HEK293 (cell line): ENCODE results near the gene OCRL.

ENCODE experiments used
- CTCF ChIA-PET: fragments of 350-600 bp; formaldehyde crosslinking; extraction: SDS; loops from one replicate; lab custom pipeline; 2021; ENCODE audit warnings: antibody characterized with exemption; lab: Yijun Ruan, JAX
- POLR2A ChIA-PET: fragments of 300-600 bp; formaldehyde crosslinking; extraction: SDS; loops from one replicate; lab custom pipeline; 2020; ENCODE audit warnings: antibody characterized with exemption, inconsistent platforms; lab: Yijun Ruan, JAX
- H3K27ac ChIP-seq: fragments of 200-500 bp; sonication (Bioruptor generic); 2 replicates; pipeline ENCODE4 v1.5.1; 2014; ENCODE audit warnings: low read depth, low read length, control low read depth, inconsistent platforms; ENCODE audit errors: extremely low read depth
- H3K36me3 ChIP-seq, 2 experiments: fragments of 200-500 bp in 1 of 2; sonication (Bioruptor generic) in 1 of 2; 1 replicate in 1 of 2; 2 replicates in 1 of 2; pipeline ENCODE4 v1.5.1; 2014 to 2017; ENCODE audit warnings: inconsistent platforms in 2 of 2, low read length in 2 of 2; ENCODE audit not compliant: control insufficient read depth in 2 of 2, insufficient read depth in 1 of 2
- H3K4me1 ChIP-seq: fragments of 200-500 bp; sonication (Bioruptor generic); 2 replicates; pipeline ENCODE4 v1.5.1; 2014; ENCODE audit warnings: mild to moderate bottlenecking, low read length, inconsistent platforms; ENCODE audit not compliant: control insufficient read depth, insufficient read depth
- H3K4me3 ChIP-seq: 2 replicates; pipeline ENCODE4 v1.5.1; 2011; ENCODE audit warnings: low read depth, mild to moderate bottlenecking, control low read depth, low read length, moderate library complexity
- H3K9me3 ChIP-seq: fragments of 200-500 bp; sonication (Bioruptor generic); 2 replicates; pipeline ENCODE4 v1.5.1; 2014; ENCODE audit warnings: low read depth, low read length, inconsistent platforms; ENCODE audit not compliant: control insufficient read depth, insufficient read depth
- KLF17 ChIP-seq: fragments of 450-650 bp; formaldehyde crosslinking; IDR thresholded peaks from 2 replicates; pipeline ENCODE4 v1.5.1; 2016; ENCODE audit warnings: missing biosample characterization, missing genetic modification characterization
- KLF8 ChIP-seq: fragments of 450-650 bp; formaldehyde crosslinking; IDR thresholded peaks from 2 replicates; pipeline ENCODE4 v1.5.1; 2016; ENCODE audit warnings: missing biosample characterization, missing genetic modification characterization
- KLF9 ChIP-seq: fragments of 450-650 bp; formaldehyde crosslinking; IDR thresholded peaks from 2 replicates; pipeline ENCODE4 v1.5.1; 2016; ENCODE audit warnings: missing biosample characterization, missing genetic modification characterization, low read depth
- SALL2 ChIP-seq: fragments of 450-650 bp; formaldehyde crosslinking; IDR thresholded peaks from 2 replicates; pipeline ENCODE4 v1.5.0; 2017; ENCODE audit warnings: missing biosample characterization, mild to moderate bottlenecking, missing genetic modification characterization, borderline replicate concordance
- YY2 ChIP-seq: fragments of 450-650 bp; formaldehyde crosslinking; IDR thresholded peaks from 2 replicates; pipeline ENCODE4 v1.5.1; 2016; ENCODE audit warnings: missing biosample characterization, missing genetic modification characterization
- ZBTB21 ChIP-seq: fragments of 450-650 bp; formaldehyde crosslinking; IDR thresholded peaks from 2 replicates; pipeline ENCODE4 v1.5.1; 2017; ENCODE audit warnings: missing biosample characterization, missing genetic modification characterization
- ZBTB8A ChIP-seq: fragments of 450-650 bp; formaldehyde crosslinking; IDR thresholded peaks from 2 replicates; pipeline ENCODE4 v1.5.1; 2016; ENCODE audit warnings: missing biosample characterization, missing genetic modification characterization
- ZNF10 ChIP-seq: fragments of 450-650 bp; formaldehyde crosslinking; IDR thresholded peaks from 2 replicates; pipeline ENCODE4 v1.5.1; 2017; ENCODE audit warnings: missing biosample characterization, missing genetic modification characterization
- ZNF114 ChIP-seq: fragments of 450-650 bp; formaldehyde crosslinking; IDR thresholded peaks from 2 replicates; pipeline ENCODE4 v1.5.0; 2017; ENCODE audit warnings: missing biosample characterization, missing genetic modification characterization
- ZNF132 ChIP-seq: fragments of 450-650 bp; formaldehyde crosslinking; IDR thresholded peaks from 2 replicates; pipeline ENCODE4 v1.5.1; 2017; ENCODE audit warnings: missing biosample characterization, missing genetic modification characterization, borderline replicate concordance
- ZNF133 ChIP-seq: fragments of 450-650 bp; formaldehyde crosslinking; IDR thresholded peaks from 2 replicates; pipeline ENCODE4 v1.5.1; 2016; ENCODE audit warnings: missing biosample characterization, missing genetic modification characterization
- ZNF138 ChIP-seq: fragments of 450-650 bp; formaldehyde crosslinking; IDR thresholded peaks from 2 replicates; pipeline ENCODE4 v1.5.1; 2016; ENCODE audit warnings: missing biosample characterization, missing genetic modification characterization, borderline replicate concordance
- ZNF18 ChIP-seq: fragments of 450-650 bp; formaldehyde crosslinking; IDR thresholded peaks from 2 replicates; pipeline ENCODE4 v1.5.1; 2016; ENCODE audit warnings: missing biosample characterization, missing genetic modification characterization
- ZNF239 ChIP-seq: fragments of 450-650 bp; formaldehyde crosslinking; IDR thresholded peaks from 2 replicates; pipeline ENCODE4 v1.5.1; 2016; ENCODE audit warnings: missing biosample characterization, missing genetic modification characterization
- ZNF501 ChIP-seq: fragments of 450-650 bp; formaldehyde crosslinking; IDR thresholded peaks from 2 replicates; pipeline ENCODE4 v1.5.1; 2016; ENCODE audit warnings: missing biosample characterization, missing genetic modification characterization
- ZNF621 ChIP-seq: fragments of 450-650 bp; formaldehyde crosslinking; IDR thresholded peaks from 2 replicates; pipeline ENCODE4 v1.5.1; 2017; ENCODE audit warnings: missing biosample characterization, missing genetic modification characterization
- ZNF624 ChIP-seq: fragments of 450-650 bp; formaldehyde crosslinking; IDR thresholded peaks from 2 replicates; pipeline ENCODE4 v1.5.1; 2017; ENCODE audit warnings: missing biosample characterization, missing genetic modification characterization
- ZNF626 ChIP-seq: fragments of 450-650 bp; sonication (Bioruptor Pico); formaldehyde crosslinking; IDR thresholded peaks from 2 replicates; pipeline ENCODE4 v1.5.1; 2018; ENCODE audit warnings: missing biosample characterization, missing genetic modification characterization, inconsistent platforms
- ZNF639 ChIP-seq: fragments of 450-650 bp; formaldehyde crosslinking; IDR thresholded peaks from 2 replicates; pipeline ENCODE4 v1.5.1; 2016; ENCODE audit warnings: missing biosample characterization, missing genetic modification characterization
- ZNF747 ChIP-seq: fragments of 450-650 bp; formaldehyde crosslinking; IDR thresholded peaks from 2 replicates; pipeline ENCODE4 v1.5.1; 2016; ENCODE audit warnings: missing biosample characterization, missing genetic modification characterization
- ZNF76 ChIP-seq: fragments of 450-650 bp; formaldehyde crosslinking; IDR thresholded peaks from 2 replicates; pipeline ENCODE4; 2016; ENCODE audit warnings: low read depth, missing biosample characterization, missing genetic modification characterization, borderline replicate concordance
- ZNF792 ChIP-seq: fragments of 450-650 bp; formaldehyde crosslinking; IDR thresholded peaks from 2 replicates; pipeline ENCODE4 v1.5.1; 2016; ENCODE audit warnings: missing biosample characterization, missing genetic modification characterization
- ZNF830 ChIP-seq: fragments of 450-650 bp; IDR thresholded peaks from 2 replicates; pipeline ENCODE4 v1.5.0; 2018; ENCODE audit warnings: missing biosample characterization, missing genetic modification characterization, low read depth, mild to moderate bottlenecking, moderate library complexity
- TF ChIP-seq, protein P1 (sequence below): fragments of 450-650 bp; formaldehyde crosslinking; IDR thresholded peaks from 2 replicates; pipeline ENCODE4 v1.5.1; 2016; ENCODE audit warnings: missing biosample characterization, missing genetic modification characterization
- TF ChIP-seq, protein P2 (sequence below): fragments of 450-650 bp; formaldehyde crosslinking; IDR thresholded peaks from 2 replicates; pipeline ENCODE4 v1.5.1; 2016; ENCODE audit warnings: missing biosample characterization, missing genetic modification characterization, borderline replicate concordance

OCRL gene

DNA sequence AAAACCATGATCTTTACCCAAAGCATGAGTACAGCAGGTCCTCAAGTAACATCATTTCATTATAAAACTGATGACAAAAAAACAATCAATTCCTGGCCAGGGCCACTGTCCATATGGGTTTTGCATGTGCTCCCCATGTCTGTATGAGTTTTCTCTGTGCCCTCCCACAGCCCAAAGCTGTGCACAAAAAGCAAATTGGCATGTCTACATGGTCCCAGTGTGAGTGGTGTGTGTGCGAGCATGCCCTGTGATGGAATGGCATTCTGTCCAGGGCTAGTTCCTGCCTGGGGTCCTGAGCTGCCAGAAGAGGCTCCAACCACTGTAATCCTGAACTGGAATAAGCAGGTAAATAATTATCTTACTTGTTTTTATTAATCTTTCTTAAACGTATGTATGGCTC is 45.2 kb upstream of the OCRL start (continued):
- TF ChIP-seq ZNF792 (no peak), ZNF239 (tag by site-specific recombination) (no peak), ZNF138 (tag by site-specific recombination) (no peak), ZNF114 (tag by site-specific recombination) (no peak), ZBTB8A (tag by site-specific recombination) (no peak), KLF9 (no peak), KLF8 (tag by site-specific recombination) (no peak)

DNA sequence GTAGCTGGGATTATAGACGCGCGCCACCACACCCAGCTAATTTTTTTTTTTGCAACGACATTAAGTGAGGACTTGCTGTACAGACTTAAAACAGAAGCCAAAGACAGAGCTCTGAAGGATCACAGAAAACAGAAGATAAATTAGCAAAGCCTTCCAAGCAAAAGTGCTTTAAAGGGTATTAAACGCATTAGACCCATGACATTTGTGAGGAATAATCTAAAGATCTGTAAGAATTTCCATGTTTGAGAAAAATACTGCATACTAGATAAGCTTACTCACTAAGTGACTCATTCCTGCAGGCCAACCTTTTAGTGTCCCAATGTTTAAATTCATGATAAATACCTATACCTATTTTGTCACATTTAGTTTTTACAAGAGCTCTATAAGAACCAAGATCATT is 44.2 kb upstream of the OCRL start:
- peaks cover 45 to 67% of the 10 kb centered on the region in 2 experiments for H3K36me3 ChIP-seq
- POLR2A ChIA-PET, result no interaction called here
- CTCF ChIA-PET, result interaction anchor here (0.6 to 1.1 kb wide), 2 partner anchors 26 to 43 kb away, joined by 3 to 4 read pairs; no protein-coding TSS in a partner anchor
- TF ChIP-seq ZNF626 (tag by site-specific recombination) (no peak), ZNF133 (tag by site-specific recombination) (no peak), KLF17 (tag by site-specific recombination) (no peak), ZNF76 (no peak), ZNF132 (tag by site-specific recombination) (no peak), ZNF830 (tag by site-specific recombination) (no peak), ZNF18 (tag by site-specific recombination) (no peak), ZNF747 (tag by site-specific recombination) (no peak), ZNF624 (tag by site-specific recombination) (no peak)
- TF ChIP-seq, protein P1, sequence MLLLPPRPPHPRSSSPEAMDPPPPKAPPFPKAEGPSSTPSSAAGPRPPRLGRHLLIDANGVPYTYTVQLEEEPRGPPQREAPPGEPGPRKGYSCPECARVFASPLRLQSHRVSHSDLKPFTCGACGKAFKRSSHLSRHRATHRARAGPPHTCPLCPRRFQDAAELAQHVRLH (tag by site-specific recombination), result no peak
- TF ChIP-seq, all 188 proteins: peak for 0
- Histone ChIP-seq H3K9me3 (no peaks in the 10 kb centered on the region), H3K4me3 (no peak overlapping the region), H3K4me1 (no peaks in the 10 kb centered on the region), H3K27ac (no peak overlapping the region)

DNA sequence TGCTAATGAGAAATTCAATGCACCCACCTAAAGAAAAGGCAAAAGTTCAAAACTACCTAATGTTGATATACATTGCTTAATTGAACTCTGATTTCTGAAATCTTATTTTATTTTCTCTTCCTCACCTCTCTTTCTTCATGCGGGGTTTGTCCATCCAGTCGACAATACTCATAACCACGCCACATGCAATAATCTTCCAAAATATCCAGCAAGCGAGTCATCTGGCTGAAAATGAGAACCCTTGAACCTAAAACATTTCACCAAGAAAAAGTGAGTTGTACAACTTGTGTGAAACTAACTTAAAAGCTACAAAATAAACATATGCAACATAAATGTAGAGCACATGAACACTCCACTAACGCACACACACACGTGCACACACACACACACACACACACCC is 43.4 kb upstream of the OCRL start:
- ChIA-PET POLR2A (no interaction called here), CTCF (interaction anchor here (1.1 kb wide), 1 partner anchor 25 kb away, joined by 4 read pairs; no protein-coding TSS in a partner anchor)
- no peaks in the 10 kb centered on the region for H3K4me1 ChIP-seq
- H3K27ac ChIP-seq, result no peak overlapping the region
- no peak overlapping the region for H3K4me3 ChIP-seq
- no peaks in the 10 kb centered on the region for H3K9me3 ChIP-seq
- H3K36me3 ChIP-seq, result peaks cover 40 to 64% of the 10 kb centered on the region in 2 experiments
- no peak for TF ChIP-seq ZNF501 (tag by site-specific recombination)
- TF ChIP-seq ZNF10 (tag by site-specific recombination), result no peak
- TF ChIP-seq ZNF621, result no peak
- no peak for TF ChIP-seq SALL2 (tag by site-specific recombination)
- TF ChIP-seq YY2 (tag by site-specific recombination), result no peak
- TF ChIP-seq ZBTB21 (tag by site-specific recombination), result no peak
- no peak for TF ChIP-seq ZNF639 (tag by site-specific recombination)
- TF ChIP-seq KLF8 (tag by site-specific recombination), result no peak
- TF ChIP-seq, protein P2, sequence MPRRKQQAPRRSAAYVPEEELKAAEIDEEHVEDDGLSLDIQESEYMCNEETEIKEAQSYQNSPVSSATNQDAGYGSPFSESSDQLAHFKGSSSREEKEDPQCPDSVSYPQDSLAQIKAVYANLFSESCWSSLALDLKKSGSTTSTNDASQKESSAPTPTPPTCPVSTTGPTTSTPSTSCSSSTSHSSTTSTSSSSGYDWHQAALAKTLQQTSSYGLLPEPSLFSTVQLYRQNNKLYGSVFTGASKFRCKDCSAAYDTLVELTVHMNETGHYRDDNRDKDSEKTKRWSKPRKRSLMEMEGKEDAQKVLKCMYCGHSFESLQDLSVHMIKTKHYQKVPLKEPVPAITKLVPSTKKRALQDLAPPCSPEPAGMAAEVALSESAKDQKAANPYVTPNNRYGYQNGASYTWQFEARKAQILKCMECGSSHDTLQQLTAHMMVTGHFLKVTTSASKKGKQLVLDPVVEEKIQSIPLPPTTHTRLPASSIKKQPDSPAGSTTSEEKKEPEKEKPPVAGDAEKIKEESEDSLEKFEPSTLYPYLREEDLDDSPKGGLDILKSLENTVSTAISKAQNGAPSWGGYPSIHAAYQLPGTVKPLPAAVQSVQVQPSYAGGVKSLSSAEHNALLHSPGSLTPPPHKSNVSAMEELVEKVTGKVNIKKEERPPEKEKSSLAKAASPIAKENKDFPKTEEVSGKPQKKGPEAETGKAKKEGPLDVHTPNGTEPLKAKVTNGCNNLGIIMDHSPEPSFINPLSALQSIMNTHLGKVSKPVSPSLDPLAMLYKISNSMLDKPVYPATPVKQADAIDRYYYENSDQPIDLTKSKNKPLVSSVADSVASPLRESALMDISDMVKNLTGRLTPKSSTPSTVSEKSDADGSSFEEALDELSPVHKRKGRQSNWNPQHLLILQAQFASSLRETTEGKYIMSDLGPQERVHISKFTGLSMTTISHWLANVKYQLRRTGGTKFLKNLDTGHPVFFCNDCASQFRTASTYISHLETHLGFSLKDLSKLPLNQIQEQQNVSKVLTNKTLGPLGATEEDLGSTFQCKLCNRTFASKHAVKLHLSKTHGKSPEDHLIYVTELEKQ (tag by site-specific recombination), result no peak
